ENCODE data around the gene FAM219A. TPM values are rescaled to one million over a fixed set of nuclear protein-coding genes. Genes with fewer than 3 reads are reported as not detected.

The FAM219A gene
- total and polyA plus RNA-seq, 2 donors (not counting 1 experiment from before 2014, with no cell fraction given) = 5.3 to 7.3 TPM

DNA sequence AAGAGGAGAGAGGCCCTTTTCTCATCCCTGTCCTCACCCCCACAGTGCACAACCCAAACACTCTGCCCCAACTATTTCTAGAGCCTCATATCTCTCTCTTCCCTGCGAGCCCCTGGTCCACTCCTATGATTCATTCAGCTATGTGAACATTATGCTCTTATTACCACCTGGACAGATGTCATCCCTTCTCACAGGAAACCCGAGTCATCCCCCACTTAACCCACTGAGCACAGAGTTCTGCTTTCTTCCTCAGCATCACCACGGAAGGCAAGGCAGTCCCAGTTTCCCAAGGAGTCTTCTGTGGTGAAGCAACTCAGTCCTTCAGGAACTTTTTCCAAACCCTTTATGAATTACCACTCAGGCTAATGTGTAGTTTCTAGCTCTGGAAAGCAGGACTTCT is 1.6 kb upstream of the FAM219A start:
- peak in 1 of 2 donors; percentile 32 for DNase-seq (ENCODE audit: low read depth in 2 of 2)
- Histone ChIP-seq H3K4me3 (replicated peaks in 1 of 4; ENCODE audit: control extremely low read depth in 1 of 4, insufficient read depth in 1 of 4, low read depth in 3 of 4, low read length in 4 of 4) (no peak overlapping the region), H4K20me1 (ENCODE audit: control insufficient read depth, extremely low read depth, insufficient read depth, low read length) (no peaks in the 10 kb centered on the region), H3K9ac (ENCODE audit: insufficient read depth, low read length) (no peak overlapping the region), H3K27ac (ENCODE audit: insufficient read depth, low read length) (no peak overlapping the region), H3K4me1 (ENCODE audit: control insufficient read depth, extremely low read depth, insufficient read depth, low read length) (peaks cover 4% of the 10 kb centered on the region), H3K36me3 (ENCODE audit: control insufficient read depth, insufficient read depth, low read length) (no peaks in the 10 kb centered on the region), H3K4me2 (ENCODE audit: extremely low read depth, insufficient read depth, low read length) (no peak overlapping the region), H3K79me2 (ENCODE audit: control insufficient read depth, insufficient read depth, low read length) (peaks cover 15% of the 10 kb centered on the region), H3K9me3 (ENCODE audit: control insufficient read depth, insufficient read depth, low read depth, low read length) (no peaks in the 10 kb centered on the region), H2AFZ (ENCODE audit: low read length) (no peak overlapping the region), H3K27me3 (ENCODE audit: control insufficient read depth, insufficient read depth, low read length) (peaks cover 5% of the 10 kb centered on the region)
- TF ChIP-seq EZH2 (IDR thresholded peaks at IDR 0.05; ENCODE audit: low read length, missing control alignments) = no peak
- TF ChIP-seq, protein P1, sequence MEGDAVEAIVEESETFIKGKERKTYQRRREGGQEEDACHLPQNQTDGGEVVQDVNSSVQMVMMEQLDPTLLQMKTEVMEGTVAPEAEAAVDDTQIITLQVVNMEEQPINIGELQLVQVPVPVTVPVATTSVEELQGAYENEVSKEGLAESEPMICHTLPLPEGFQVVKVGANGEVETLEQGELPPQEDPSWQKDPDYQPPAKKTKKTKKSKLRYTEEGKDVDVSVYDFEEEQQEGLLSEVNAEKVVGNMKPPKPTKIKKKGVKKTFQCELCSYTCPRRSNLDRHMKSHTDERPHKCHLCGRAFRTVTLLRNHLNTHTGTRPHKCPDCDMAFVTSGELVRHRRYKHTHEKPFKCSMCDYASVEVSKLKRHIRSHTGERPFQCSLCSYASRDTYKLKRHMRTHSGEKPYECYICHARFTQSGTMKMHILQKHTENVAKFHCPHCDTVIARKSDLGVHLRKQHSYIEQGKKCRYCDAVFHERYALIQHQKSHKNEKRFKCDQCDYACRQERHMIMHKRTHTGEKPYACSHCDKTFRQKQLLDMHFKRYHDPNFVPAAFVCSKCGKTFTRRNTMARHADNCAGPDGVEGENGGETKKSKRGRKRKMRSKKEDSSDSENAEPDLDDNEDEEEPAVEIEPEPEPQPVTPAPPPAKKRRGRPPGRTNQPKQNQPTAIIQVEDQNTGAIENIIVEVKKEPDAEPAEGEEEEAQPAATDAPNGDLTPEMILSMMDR (conservative IDR thresholded peaks at IDR 0.05 in 1 of 2, IDR thresholded peaks at IDR 0.05 in 1 of 2; ENCODE audit: low read depth in 1 of 2, low read length in 2 of 2) = no peak

GRCh38 chr9:34459356-34459755 is 986 bp upstream of the FAM219A start:
- H2AFZ ChIP-seq (ENCODE audit: low read length) = no peak overlapping the region
- H3K36me3 ChIP-seq (ENCODE audit: control insufficient read depth, insufficient read depth, low read length) = no peaks in the 10 kb centered on the region
- H3K4me2 ChIP-seq (ENCODE audit: extremely low read depth, insufficient read depth, low read length) = no peak overlapping the region
- H4K20me1 ChIP-seq (ENCODE audit: control insufficient read depth, extremely low read depth, insufficient read depth, low read length) = peaks cover 2% of the 10 kb centered on the region
- DNase-seq (ENCODE audit: low read depth in 2 of 2) = no peak
- peaks cover 5% of the 10 kb centered on the region for H3K27me3 ChIP-seq (ENCODE audit: control insufficient read depth, insufficient read depth, low read length)
- no peak for TF ChIP-seq EZH2 (IDR thresholded peaks at IDR 0.05; ENCODE audit: low read length, missing control alignments)
- TF ChIP-seq, protein P1 (conservative IDR thresholded peaks at IDR 0.05 in 1 of 2, IDR thresholded peaks at IDR 0.05 in 1 of 2; ENCODE audit: low read depth in 1 of 2, low read length in 2 of 2) = no peak
- H3K9me3 ChIP-seq (ENCODE audit: control insufficient read depth, insufficient read depth, low read depth, low read length) = no peaks in the 10 kb centered on the region
- peaks cover 15% of the 10 kb centered on the region for H3K79me2 ChIP-seq (ENCODE audit: control insufficient read depth, insufficient read depth, low read length)
- no peak overlapping the region for H3K27ac ChIP-seq (ENCODE audit: insufficient read depth, low read length)
- H3K4me3 ChIP-seq (replicated peaks in 1 of 4; ENCODE audit: control extremely low read depth in 1 of 4, insufficient read depth in 1 of 4, low read depth in 3 of 4, low read length in 4 of 4) = no peak overlapping the region
- peaks cover 6% of the 10 kb centered on the region for H3K4me1 ChIP-seq (ENCODE audit: control insufficient read depth, extremely low read depth, insufficient read depth, low read length)
- H3K9ac ChIP-seq (ENCODE audit: insufficient read depth, low read length) = no peak overlapping the region

- peaks cover 15% of the 10 kb centered on the region for H3K79me2 ChIP-seq (ENCODE audit: control insufficient read depth, insufficient read depth, low read length)
- no peaks in the 10 kb centered on the region for H3K36me3 ChIP-seq (ENCODE audit: control insufficient read depth, insufficient read depth, low read length)
- H4K20me1 ChIP-seq (ENCODE audit: control insufficient read depth, extremely low read depth, insufficient read depth, low read length) = peaks cover 2% of the 10 kb centered on the region
- peaks cover 5% of the 10 kb centered on the region for H3K27me3 ChIP-seq (ENCODE audit: control insufficient read depth, insufficient read depth, low read length)
- no peak for TF ChIP-seq EZH2 (IDR thresholded peaks at IDR 0.05; ENCODE audit: low read length, missing control alignments)
- TF ChIP-seq, protein P1 (conservative IDR thresholded peaks at IDR 0.05 in 1 of 2, IDR thresholded peaks at IDR 0.05 in 1 of 2; ENCODE audit: low read depth in 1 of 2, low read length in 2 of 2) = no peak
- H3K9ac ChIP-seq (ENCODE audit: insufficient read depth, low read length) = no peak overlapping the region
- peak overlapping the region; percentile 18 to 65 (median 35) for H3K4me3 ChIP-seq (replicated peaks in 1 of 4; ENCODE audit: control extremely low read depth in 1 of 4, insufficient read depth in 1 of 4, low read depth in 3 of 4, low read length in 4 of 4)
- no peak for DNase-seq (ENCODE audit: low read depth in 2 of 2)
- peaks cover 7% of the 10 kb centered on the region for H3K4me1 ChIP-seq (ENCODE audit: control insufficient read depth, extremely low read depth, insufficient read depth, low read length)
- H3K9me3 ChIP-seq (ENCODE audit: control insufficient read depth, insufficient read depth, low read depth, low read length) = no peaks in the 10 kb centered on the region
- no peak overlapping the region for H3K27ac ChIP-seq (ENCODE audit: insufficient read depth, low read length)
- H2AFZ ChIP-seq (ENCODE audit: low read length) = peak overlapping the region; percentile 80
- peak overlapping the region; percentile 91 for H3K4me2 ChIP-seq (ENCODE audit: extremely low read depth, insufficient read depth, low read length)
Measured at GRCh38 chr9:34458959-34459340, 580 bp upstream of the FAM219A start.

All from fibroblast of lung (primary cell).